ENCODE measurements around the gene ISCU. TPM values are rescaled to one million over a fixed set of nuclear protein-coding genes. Genes with fewer than 3 reads are reported as not detected.

Gene ISCU
- total and polyA plus RNA-seq, 4 experiments from 2014 or later = 182 to 316 (median 231) TPM

DNA sequence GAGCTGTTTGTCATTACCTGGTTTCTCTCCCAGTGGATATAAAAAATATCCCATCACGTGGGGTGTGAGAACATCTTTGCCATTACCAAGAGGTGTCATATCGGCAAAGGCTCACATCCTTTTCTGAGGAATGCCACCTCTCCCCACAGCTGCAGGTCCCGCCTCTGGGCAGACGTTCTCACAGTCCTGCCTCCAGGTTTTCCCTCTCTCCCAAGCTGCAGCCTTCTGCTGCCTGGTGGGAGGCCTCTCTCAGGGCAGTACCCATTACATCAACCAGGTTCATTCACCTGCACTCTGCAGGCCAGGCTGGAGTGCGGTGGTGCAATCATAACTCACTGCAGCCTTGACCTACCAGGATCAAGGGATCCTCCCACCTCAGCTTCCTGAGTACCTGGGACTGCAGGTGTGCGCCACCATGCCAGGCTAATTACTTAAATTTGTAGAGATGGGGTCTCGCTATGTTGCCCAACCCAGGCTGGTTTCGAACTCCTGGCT is 50.4 kb downstream of the ISCU start:
- Mint-ChIP-seq H3K27ac (peak overlapping the region in 3 of 7 donors; percentile 36 to 59 (median 53)), H3K9me3 (peaks cover 0 to 11% (median 1%) of the 10 kb centered on the region in 8 donors), H3K4me1 (peaks cover 22 to 38% (median 34%) of the 10 kb centered on the region in 4 donors), H3K36me3 (peaks cover 18 to 19% of the 10 kb centered on the region in 2 donors), H3K4me3 (no peak overlapping the region), H3K27me3 (no peaks in the 10 kb centered on the region)
- Histone ChIP-seq H3K27me3 (ENCODE audit: insufficient read depth, low read length) (no peaks in the 10 kb centered on the region), H3K4me3 (ENCODE audit: low read length in 2 of 2) (no peak overlapping the region), H3K27ac (ENCODE audit: low read depth, low read length) (no peak overlapping the region), H3K36me3 (ENCODE audit: insufficient read depth, low read length) (no peaks in the 10 kb centered on the region), H3K9me3 (ENCODE audit: control insufficient read depth in 1 of 2, low read length in 2 of 2) (no peaks in the 10 kb centered on the region), H3K4me1 (ENCODE audit: insufficient read depth, low read length) (peaks cover 16% of the 10 kb centered on the region)
- CTCF ChIA-PET (ENCODE audit: partially characterized antibody) = interaction anchor here (0.6 to 13.8 kb wide), 9 partner anchors 21 to 191 kb away, joined by 3 to 463 read pairs (median 10); partner anchors contain the start of genes ISCU, SART3 and SELPLG
- intact Hi-C loops (cut with micrococcal nuclease) = loop anchor here (1.0 to 5.0 kb wide), 3 partner anchors 34 to 338 kb away; no protein-coding TSS in a partner anchor
- no peak for DNase-seq
- POLR2A ChIA-PET (ENCODE audit: partially characterized antibody) = interaction anchor here (0.9 to 1.1 kb wide), 3 partner anchors 15 to 44 kb away, joined by 3 to 7 read pairs (median 4); partner anchors contain the start of gene SELPLG

GRCh38 chr12:108613548-108613947 is 51.2 kb downstream of the ISCU start:
- intact Hi-C loops (cut with micrococcal nuclease) = loop anchor here (2.0 to 5.0 kb wide), 2 partner anchors 34 to 337 kb away; no protein-coding TSS in a partner anchor
- no peak overlapping the region for H3K4me3 ChIP-seq (ENCODE audit: low read length in 2 of 2)
- POLR2A ChIA-PET (ENCODE audit: partially characterized antibody) = interaction anchor here (1.0 kb wide), 1 partner anchor 20 kb away, joined by 3 read pairs; the partner anchor contains the start of gene SELPLG
- no peaks in the 10 kb centered on the region for H3K36me3 ChIP-seq (ENCODE audit: insufficient read depth, low read length)
- H3K27me3 ChIP-seq (ENCODE audit: insufficient read depth, low read length) = no peaks in the 10 kb centered on the region
- peaks cover 19 to 22% of the 10 kb centered on the region in 2 donors for H3K36me3 Mint-ChIP-seq
- no peaks in the 10 kb centered on the region for H3K9me3 ChIP-seq (ENCODE audit: control insufficient read depth in 1 of 2, low read length in 2 of 2)
- peaks cover 0 to 11% (median 1%) of the 10 kb centered on the region in 8 donors for H3K9me3 Mint-ChIP-seq
- CTCF ChIA-PET (ENCODE audit: partially characterized antibody) = interaction anchor here (0.6 to 13.8 kb wide), 3 partner anchors 20 to 46 kb away, joined by 3 to 463 read pairs (median 339); partner anchors contain the start of genes ISCU, SART3 and SELPLG
- H3K4me1 ChIP-seq (ENCODE audit: insufficient read depth, low read length) = peaks cover 23% of the 10 kb centered on the region
- no peak for DNase-seq
- no peak overlapping the region for H3K4me3 Mint-ChIP-seq
- no peak overlapping the region for H3K27ac ChIP-seq (ENCODE audit: low read depth, low read length)
- no peaks in the 10 kb centered on the region for H3K27me3 Mint-ChIP-seq
- H3K27ac Mint-ChIP-seq = peak overlapping the region in 3 of 7 donors; percentile 13 to 99 (median 42)
- peaks cover 29 to 45% (median 40%) of the 10 kb centered on the region in 4 donors for H3K4me1 Mint-ChIP-seq

- ChIA-PET CTCF (ENCODE audit: partially characterized antibody) (interaction anchor here (1.1 to 13.8 kb wide), 3 partner anchors 20 to 189 kb away, joined by 3 to 463 read pairs (median 339); partner anchors contain the start of genes ISCU, SART3 and SELPLG), POLR2A (ENCODE audit: partially characterized antibody) (interaction anchor here (1.0 to 5.9 kb wide), 3 partner anchors 20 to 49 kb away, joined by 3 to 135 read pairs (median 22); partner anchors contain the start of genes ISCU, SART3 and SELPLG)
- intact Hi-C loops (cut with micrococcal nuclease) = loop anchor here (5.0 kb wide), 1 partner anchor 33 kb away; no protein-coding TSS in a partner anchor
- no peak overlapping the region for H3K27ac ChIP-seq (ENCODE audit: low read depth, low read length)
- Mint-ChIP-seq H3K4me1 (peaks cover 31 to 49% (median 44%) of the 10 kb centered on the region in 4 donors), H3K27me3 (no peaks in the 10 kb centered on the region), H3K4me3 (no peak overlapping the region), H3K9me3 (peaks cover 0 to 11% (median 1%) of the 10 kb centered on the region in 8 donors), H3K27ac (peak overlapping the region in 5 of 7 donors; percentile 58 to 99 (median 83)), H3K36me3 (peaks cover 19 to 24% of the 10 kb centered on the region in 2 donors)
- no peak overlapping the region for H3K4me3 ChIP-seq (ENCODE audit: low read length in 2 of 2)
- H3K4me1 ChIP-seq (ENCODE audit: insufficient read depth, low read length) = peaks cover 28% of the 10 kb centered on the region
- no peak for DNase-seq
- H3K27me3 ChIP-seq (ENCODE audit: insufficient read depth, low read length) = no peaks in the 10 kb centered on the region
- no peaks in the 10 kb centered on the region for H3K36me3 ChIP-seq (ENCODE audit: insufficient read depth, low read length)
- H3K9me3 ChIP-seq (ENCODE audit: control insufficient read depth in 1 of 2, low read length in 2 of 2) = no peaks in the 10 kb centered on the region
Observed at GRCh38 chr12:108614041-108614440, 51.6 kb downstream of the ISCU start.

- no peak overlapping the region for H3K27ac ChIP-seq (ENCODE audit: low read depth, low read length)
- no peak overlapping the region for H3K4me3 Mint-ChIP-seq
- no peaks in the 10 kb centered on the region for H3K9me3 ChIP-seq (ENCODE audit: control insufficient read depth in 1 of 2, low read length in 2 of 2)
- peaks cover 21 to 29% of the 10 kb centered on the region in 2 donors for H3K36me3 Mint-ChIP-seq
- H3K36me3 ChIP-seq (ENCODE audit: insufficient read depth, low read length) = no peaks in the 10 kb centered on the region
- ChIA-PET POLR2A (ENCODE audit: partially characterized antibody) (interaction anchor here (1.0 to 5.9 kb wide), 3 partner anchors 19 to 50 kb away, joined by 3 to 135 read pairs (median 22); partner anchors contain the start of genes ISCU, SART3 and SELPLG), CTCF (ENCODE audit: partially characterized antibody) (interaction anchor here (1.1 to 13.8 kb wide), 3 partner anchors 19 to 188 kb away, joined by 3 to 463 read pairs (median 339); partner anchors contain the start of genes ISCU, SART3 and SELPLG)
- H3K4me1 ChIP-seq (ENCODE audit: insufficient read depth, low read length) = peaks cover 32% of the 10 kb centered on the region
- DNase-seq = peak in 1 of 5 donors; percentile 27
- no peaks in the 10 kb centered on the region for H3K27me3 Mint-ChIP-seq
- intact Hi-C loops (cut with micrococcal nuclease) = loop anchor here (5.0 kb wide), 2 partner anchors 33 to 118 kb away; partner anchors contain the start of gene CORO1C
- peak overlapping the region; percentile 6 to 99 (median 76) for H3K27ac Mint-ChIP-seq
- peaks cover 0 to 11% (median 1%) of the 10 kb centered on the region in 8 donors for H3K9me3 Mint-ChIP-seq
- H3K27me3 ChIP-seq (ENCODE audit: insufficient read depth, low read length) = no peaks in the 10 kb centered on the region
- peaks cover 34 to 55% (median 48%) of the 10 kb centered on the region in 4 donors for H3K4me1 Mint-ChIP-seq
- H3K4me3 ChIP-seq (ENCODE audit: low read length in 2 of 2) = no peak overlapping the region
Observed at GRCh38 chr12:108614639-108615038, 52.2 kb downstream of the ISCU start.

- Histone ChIP-seq H3K4me1 (ENCODE audit: insufficient read depth, low read length) (peaks cover 40% of the 10 kb centered on the region), H3K4me3 (ENCODE audit: low read length in 2 of 2) (no peak overlapping the region), H3K27me3 (ENCODE audit: insufficient read depth, low read length) (no peaks in the 10 kb centered on the region), H3K36me3 (ENCODE audit: insufficient read depth, low read length) (peaks cover 6% of the 10 kb centered on the region), H3K9me3 (ENCODE audit: control insufficient read depth in 1 of 2, low read length in 2 of 2) (no peaks in the 10 kb centered on the region), H3K27ac (ENCODE audit: low read depth, low read length) (peak overlapping the region; percentile 78)
- intact Hi-C loops (cut with micrococcal nuclease) = loop anchor here (5.0 kb wide), 1 partner anchor 116 kb away; the partner anchor contains the start of gene CORO1C
- POLR2A ChIA-PET (ENCODE audit: partially characterized antibody) = interaction anchor here (1.2 to 9.9 kb wide), 6 partner anchors 15 to 74 kb away, joined by 3 to 310 read pairs (median 18); partner anchors contain the start of genes ISCU, SART3 and SELPLG
- DNase-seq = no peak
- no peaks in the 10 kb centered on the region for H3K27me3 Mint-ChIP-seq
- H3K4me1 Mint-ChIP-seq = peaks cover 38 to 67% (median 55%) of the 10 kb centered on the region in 4 donors
- peak overlapping the region; percentile 87 to 99 (median 96) for H3K27ac Mint-ChIP-seq
- H3K9me3 Mint-ChIP-seq = peaks cover 0 to 11% (median 1%) of the 10 kb centered on the region in 8 donors
- peaks cover 27 to 40% of the 10 kb centered on the region in 2 donors for H3K36me3 Mint-ChIP-seq
- CTCF ChIA-PET (ENCODE audit: partially characterized antibody) = interaction anchor here (1.0 to 13.8 kb wide), 7 partner anchors 15 to 187 kb away, joined by 3 to 463 read pairs (median 67); partner anchors contain the start of genes ISCU, SART3 and SELPLG
- peak overlapping the region in 1 of 8 donors; percentile 73 for H3K4me3 Mint-ChIP-seq
Observed at GRCh38 chr12:108615918-108616317, 53.5 kb downstream of the ISCU start.

GRCh38 chr12:108616359-108616758 is 54.0 kb downstream of the ISCU start:
- Histone ChIP-seq H3K27me3 (ENCODE audit: insufficient read depth, low read length) (no peaks in the 10 kb centered on the region), H3K4me1 (ENCODE audit: insufficient read depth, low read length) (peaks cover 44% of the 10 kb centered on the region), H3K4me3 (ENCODE audit: low read length in 2 of 2) (no peak overlapping the region), H3K27ac (ENCODE audit: low read depth, low read length) (peak overlapping the region; percentile 78), H3K9me3 (ENCODE audit: control insufficient read depth in 1 of 2, low read length in 2 of 2) (no peaks in the 10 kb centered on the region), H3K36me3 (ENCODE audit: insufficient read depth, low read length) (peaks cover 10% of the 10 kb centered on the region)
- H3K27ac Mint-ChIP-seq = peak overlapping the region; percentile 92 to 99 (median 96)
- peak overlapping the region in 3 of 8 donors; percentile 69 to 86 (median 73) for H3K4me3 Mint-ChIP-seq
- H3K36me3 Mint-ChIP-seq = peaks cover 31 to 44% of the 10 kb centered on the region in 2 donors
- POLR2A ChIA-PET (ENCODE audit: partially characterized antibody) = interaction anchor here (1.0 to 9.9 kb wide), 10 partner anchors 15 to 187 kb away, joined by 3 to 310 read pairs (median 12); partner anchors contain the start of genes CORO1C, ISCU, SART3 and SELPLG
- peak in 1 of 5 donors; percentile 23 for DNase-seq
- no peaks in the 10 kb centered on the region for H3K27me3 Mint-ChIP-seq
- H3K4me1 Mint-ChIP-seq = peaks cover 41 to 71% (median 59%) of the 10 kb centered on the region in 4 donors
- peaks cover 0 to 11% (median 1%) of the 10 kb centered on the region in 8 donors for H3K9me3 Mint-ChIP-seq
- CTCF ChIA-PET (ENCODE audit: partially characterized antibody) = interaction anchor here (1.0 to 13.8 kb wide), 9 partner anchors 8 to 187 kb away, joined by 3 to 463 read pairs (median 64); partner anchors contain the start of genes ISCU, SART3 and SELPLG
- intact Hi-C loops (cut with micrococcal nuclease) = loop anchor here (5.0 kb wide), 1 partner anchor 116 kb away; the partner anchor contains the start of gene CORO1C
